Measurements from ENCODE around the gene TNFAIP3. TPM values are rescaled to one million over a fixed set of nuclear protein-coding genes. Genes with fewer than 3 reads are reported as not detected.

Gene TNFAIP3
- total and polyA plus RNA-seq, 2 donors (not counting 3 experiments of a cell fraction or from before 2014, with no cell fraction given): 4.0 to 8.6 TPM

GRCh38 chr6:137839076-137839475, 28.0 kb upstream of the TNFAIP3 start:
- Histone ChIP-seq H3K79me2 (ENCODE audit: control insufficient read depth, insufficient read depth, low read length) (no peaks in the 10 kb centered on the region), H3K4me1 (ENCODE audit: control insufficient read depth, extremely low read depth, insufficient read depth, low read length) (no peaks in the 10 kb centered on the region), H3K27me3 (ENCODE audit: control insufficient read depth in 2 of 2, insufficient read depth in 2 of 2, low read length in 2 of 2) (no peaks in the 10 kb centered on the region), H4K20me1 (replicated peaks; ENCODE audit: control insufficient read depth, extremely low read depth, insufficient read depth, low read length) (no peaks in the 10 kb centered on the region), H3K36me3 (ENCODE audit: control insufficient read depth in 2 of 2, extremely low read depth in 1 of 2, insufficient read depth in 2 of 2, low read length in 2 of 2) (no peaks in the 10 kb centered on the region), H3K9me1 (replicated peaks; ENCODE audit: control insufficient read depth, extremely low read depth, insufficient read depth, low read length) (no peaks in the 10 kb centered on the region), H3K9me3 (replicated peaks; ENCODE audit: control insufficient read depth, insufficient read depth, low read length) (no peaks in the 10 kb centered on the region), H2AFZ (ENCODE audit: low read depth, low read length) (no peak overlapping the region), H3K9ac (replicated peaks; ENCODE audit: extremely low read depth, insufficient read depth, low read length) (no peak overlapping the region), H3K4me2 (ENCODE audit: insufficient read depth, low read length) (no peak overlapping the region), H3K4me3 (replicated peaks in 1 of 3; ENCODE audit: insufficient read depth in 1 of 3, low read depth in 1 of 3, low read length in 3 of 3) (no peak overlapping the region), H3K27ac (ENCODE audit: insufficient read depth, low read depth, low read length) (no peak overlapping the region)
- FAIRE-seq (no peak), DNase-seq (ENCODE audit: low read depth, low spot score) (no peak)
- intact Hi-C loops (cut with micrococcal nuclease): no loop called here
- ChIA-PET CTCF (no interaction called here), POLR2A (no interaction called here)
- dilution Hi-C loops (cut with MboI; ENCODE audit: extremely low pct_ligation_motif_present, low sequenced_read_pairs): no loop called here
- no TSS peak for BruUV-seq (replicated peaks)
- no peak for TF ChIP-seq MYC (IDR thresholded peaks at IDR 0.05; ENCODE audit: low read depth, low read length)
- no peak for TF ChIP-seq GATA2 (IDR thresholded peaks at IDR 0.05; ENCODE audit: insufficient read depth, insufficient read length, low read depth, low read length)
- TF ChIP-seq CTCF (IDR thresholded peaks at IDR 0.05; ENCODE audit: extremely low read depth in 1 of 2, insufficient read depth in 1 of 2, low read depth in 1 of 2, low read length in 2 of 2): no peak
- no peak for TF ChIP-seq POLR2A (IDR thresholded peaks at IDR 0.05; ENCODE audit: low read depth, low read length)

GRCh38 chr6:137840252-137840651, 26.8 kb upstream of the TNFAIP3 start:
- no peaks in the 10 kb centered on the region for H3K4me1 ChIP-seq (ENCODE audit: control insufficient read depth, extremely low read depth, insufficient read depth, low read length)
- no peaks in the 10 kb centered on the region for H3K36me3 ChIP-seq (ENCODE audit: control insufficient read depth in 2 of 2, extremely low read depth in 1 of 2, insufficient read depth in 2 of 2, low read length in 2 of 2)
- no peak overlapping the region for H3K4me3 ChIP-seq (replicated peaks in 1 of 3; ENCODE audit: insufficient read depth in 1 of 3, low read depth in 1 of 3, low read length in 3 of 3)
- no TSS peak for BruUV-seq (replicated peaks)
- ChIA-PET CTCF (no interaction called here), POLR2A (no interaction called here)
- no peaks in the 10 kb centered on the region for H3K9me1 ChIP-seq (replicated peaks; ENCODE audit: control insufficient read depth, extremely low read depth, insufficient read depth, low read length)
- FAIRE-seq: no peak
- TF ChIP-seq GATA2 (IDR thresholded peaks at IDR 0.05; ENCODE audit: insufficient read depth, insufficient read length, low read depth, low read length) (no peak), EZH2 (IDR thresholded peaks at IDR 0.05; ENCODE audit: borderline replicate concordance, low read depth, low read length, severe bottlenecking) (no peak), POLR2A (IDR thresholded peaks at IDR 0.05; ENCODE audit: low read depth, low read length) (no peak), POLR2AphosphoS5 (IDR thresholded peaks at IDR 0.05; ENCODE audit: insufficient read depth, low read depth, low read length) (no peak), JUN (IDR thresholded peaks at IDR 0.05; ENCODE audit: borderline replicate concordance, insufficient read depth, insufficient read length, low read depth) (no peak), MYC (IDR thresholded peaks at IDR 0.05; ENCODE audit: low read depth, low read length) (no peak), MAX (IDR thresholded peaks at IDR 0.05; ENCODE audit: insufficient read depth, insufficient read length) (no peak)
- intact Hi-C loops (cut with micrococcal nuclease) (no loop called here), dilution Hi-C loops (cut with MboI; ENCODE audit: extremely low pct_ligation_motif_present, low sequenced_read_pairs) (no loop called here)
- H3K27ac ChIP-seq (ENCODE audit: insufficient read depth, low read depth, low read length): no peak overlapping the region
- no peaks in the 10 kb centered on the region for H4K20me1 ChIP-seq (replicated peaks; ENCODE audit: control insufficient read depth, extremely low read depth, insufficient read depth, low read length)
- DNase-seq (ENCODE audit: low read depth, low spot score): no peak
- H3K4me2 ChIP-seq (ENCODE audit: insufficient read depth, low read length): no peak overlapping the region
- no peaks in the 10 kb centered on the region for H3K79me2 ChIP-seq (ENCODE audit: control insufficient read depth, insufficient read depth, low read length)
- H3K9ac ChIP-seq (replicated peaks; ENCODE audit: extremely low read depth, insufficient read depth, low read length): no peak overlapping the region
- H2AFZ ChIP-seq (ENCODE audit: low read depth, low read length): no peak overlapping the region
- no peaks in the 10 kb centered on the region for H3K27me3 ChIP-seq (ENCODE audit: control insufficient read depth in 2 of 2, insufficient read depth in 2 of 2, low read length in 2 of 2)
- H3K9me3 ChIP-seq (replicated peaks; ENCODE audit: control insufficient read depth, insufficient read depth, low read length): no peaks in the 10 kb centered on the region
